Ascending aorta (tissue), 2 donors: Measurements from ENCODE around the gene PHLPP1. TPM values are rescaled to one million over a fixed set of nuclear protein-coding genes. Genes with fewer than 3 reads are reported as not detected.

Source experiments
- DNase-seq, 2 donors: peaks; one replicate each; pipeline ENCODE4 v3.0.0-alpha.2; 2019; ENCODE audit warnings: low spot score in 2 of 2
- H3K27ac ChIP-seq, 2 donors: fragments of 200-600 bp; sonication (generic); one replicate each; pipeline ENCODE4 v1.5.1; 2016 to 2017; ENCODE audit warnings: mild to moderate bottlenecking in 1 of 2
- H3K27me3 ChIP-seq: fragments of 200-600 bp; sonication (generic); one replicate; pipeline ENCODE4 v1.5.1; 2017
- H3K36me3 ChIP-seq, 2 donors: fragments of 200-600 bp; sonication (generic); one replicate each; pipeline ENCODE4 v1.5.1; 2016
- H3K4me1 ChIP-seq, 2 donors: fragments of 200-600 bp; sonication (generic); one replicate each; pipeline ENCODE4 v1.5.1; 2016 to 2017; ENCODE audit warnings: mild to moderate bottlenecking in 1 of 2
- H3K4me3 ChIP-seq, 2 donors: fragments of 200-600 bp; sonication (generic); one replicate each; pipeline ENCODE4 v1.5.1; 2016 to 2017; ENCODE audit warnings: mild to moderate bottlenecking in 1 of 2
- H3K9me3 ChIP-seq, 2 donors: fragments of 200-600 bp; sonication (generic); one replicate each; pipeline ENCODE4 v1.5.1; 2016
- CTCF ChIP-seq, 3 experiments: fragments of 200-600 bp in 2 of 3; fragments of 450-650 bp in 1 of 3; sonication (generic) in 2 of 3; IDR thresholded peaks; one replicate each; pipeline ENCODE4 v1.5.1; 2016 to 2019; ENCODE audit warnings: antibody characterized with exemption in 3 of 3, mild to moderate bottlenecking in 1 of 3, moderate library complexity in 1 of 3
- intact Hi-C: fragments of 100-400 bp; cut with DNase I; formaldehyde crosslinking; loops from one replicate; pipeline ENCODE4 v1.15.1; 2023
- total RNA-seq: library from RNA; depleted of rRNA; stranded (reverse); fragments of >200 nt; gene quantifications from one replicate; pipeline ENCODE4 v1.1.0, GENCODE V29; 2016

The PHLPP1 gene
- total RNA-seq, 1 donor from 2014 or later, result 9.8 TPM

- H3K36me3 ChIP-seq, result no peaks in the 10 kb centered on the region
- H3K27me3 ChIP-seq, result no peaks in the 10 kb centered on the region
- H3K4me3 ChIP-seq, result no peak overlapping the region
- no peak overlapping the region for H3K27ac ChIP-seq
- H3K9me3 ChIP-seq, result no peaks in the 10 kb centered on the region
- intact Hi-C loops, result loop anchor here (5.0 kb wide), 1 partner anchor 163 kb away; the partner anchor contains the start of gene PHLPP1
- no peak for DNase-seq
- peaks cover 0 to 2% of the 10 kb centered on the region in 2 donors for H3K4me1 ChIP-seq
- no peak for TF ChIP-seq CTCF (IDR thresholded peaks at IDR 0.05)
Observed at GRCh38 chr18:62880034-62880433, 164.7 kb downstream of the PHLPP1 start.

- intact Hi-C loops, result loop anchor here (5.0 kb wide), 1 partner anchor 164 kb away; the partner anchor contains the start of gene PHLPP1
- DNase-seq, result no peak
- no peak overlapping the region for H3K27ac ChIP-seq
- TF ChIP-seq CTCF (IDR thresholded peaks at IDR 0.05), result no peak
- no peaks in the 10 kb centered on the region for H3K27me3 ChIP-seq
- no peaks in the 10 kb centered on the region for H3K9me3 ChIP-seq
- no peak overlapping the region for H3K4me3 ChIP-seq
- no peaks in the 10 kb centered on the region for H3K36me3 ChIP-seq
- H3K4me1 ChIP-seq, result peaks cover 0 to 2% of the 10 kb centered on the region in 2 donors
Observed at GRCh38 chr18:62880673-62881364, 165.5 kb downstream of the PHLPP1 start.

- no peak for TF ChIP-seq CTCF (IDR thresholded peaks at IDR 0.05)
- Histone ChIP-seq H3K27ac (no peak overlapping the region), H3K4me3 (no peak overlapping the region), H3K4me1 (peaks cover 0 to 2% of the 10 kb centered on the region in 2 donors), H3K27me3 (no peaks in the 10 kb centered on the region), H3K9me3 (no peaks in the 10 kb centered on the region), H3K36me3 (no peaks in the 10 kb centered on the region)
- intact Hi-C loops, result loop anchor here (5.0 kb wide), 1 partner anchor 164 kb away; the partner anchor contains the start of gene PHLPP1
- DNase-seq, result peak in 1 of 2 donors; percentile 73
Observed at GRCh38 chr18:62881509-62882016, 166.2 kb downstream of the PHLPP1 start.

GRCh38 chr18:62883937-62884735, 168.8 kb downstream of the PHLPP1 start:
- DNase-seq, result no peak
- no peaks in the 10 kb centered on the region for H3K36me3 ChIP-seq
- no peaks in the 10 kb centered on the region for H3K9me3 ChIP-seq
- no peaks in the 10 kb centered on the region for H3K27me3 ChIP-seq
- no peak overlapping the region for H3K27ac ChIP-seq
- no peak for TF ChIP-seq CTCF (IDR thresholded peaks at IDR 0.05)
- H3K4me1 ChIP-seq, result no peaks in the 10 kb centered on the region
- intact Hi-C loops, result loop anchor here (5.0 kb wide), 1 partner anchor 167 kb away; the partner anchor contains the start of gene PHLPP1
- H3K4me3 ChIP-seq, result no peak overlapping the region

- Histone ChIP-seq H3K27ac (no peak overlapping the region), H3K4me1 (no peaks in the 10 kb centered on the region), H3K36me3 (no peaks in the 10 kb centered on the region), H3K4me3 (no peak overlapping the region), H3K9me3 (no peaks in the 10 kb centered on the region), H3K27me3 (no peaks in the 10 kb centered on the region)
- no peak for DNase-seq
- intact Hi-C loops, result no loop called here
- no peak for TF ChIP-seq CTCF (IDR thresholded peaks at IDR 0.05)
Observed at GRCh38 chr18:62885804-62886203, 170.5 kb downstream of the PHLPP1 start.
